Measurements from ENCODE around the gene MAN2A1.

Gene MAN2A1

GRCh38 chr5:109691996-109692395 lies 2.3 kb downstream of the MAN2A1 start:
- no peak overlapping the region for H2AFZ ChIP-seq (ENCODE audit: low read length)
- H3K27ac ChIP-seq (ENCODE audit: low read length): peak overlapping the region; percentile 88
- H3K4me1 ChIP-seq (ENCODE audit: low read length): peaks cover 15% of the 10 kb centered on the region
- H3K79me2 ChIP-seq (ENCODE audit: low read length): peaks cover 73% of the 10 kb centered on the region
- H3K9me3 ChIP-seq (replicated peaks; ENCODE audit: insufficient read depth, low read length): no peaks in the 10 kb centered on the region
- peak overlapping the region; percentile 94 for H3K4me3 ChIP-seq (ENCODE audit: low read length)
- peak overlapping the region; percentile 71 for H3K4me2 ChIP-seq (ENCODE audit: low read depth, low read length)
- H3K36me3 ChIP-seq (replicated peaks; ENCODE audit: insufficient read depth, low read length): 0 out of 2 replicates have a peak, but pooled peaks cover 4% of the 10 kb centered on the region
- H3K9me2 ChIP-seq (replicated peaks; ENCODE audit: insufficient read depth, low read length): no peaks in the 10 kb centered on the region
- no peaks in the 10 kb centered on the region for H3K27me3 ChIP-seq (replicated peaks; ENCODE audit: insufficient read depth, low read length)
- no peaks in the 10 kb centered on the region for H4K20me1 ChIP-seq (ENCODE audit: insufficient read depth, low read length)
- peak overlapping the region; percentile 93 for H3K9ac ChIP-seq (ENCODE audit: low read length)
- DNase-seq: peak; percentile 41
- no peak for TF ChIP-seq EZH2phosphoT487 (IDR thresholded peaks at IDR 0.05; ENCODE audit: low read length)
- peaks cover 74% of the 10 kb centered on the region for H3F3A ChIP-seq (ENCODE audit: insufficient read depth, low read length)

GRCh38 chr5:109692852-109693251 lies 3.1 kb downstream of the MAN2A1 start:
- DNase-seq: peak; percentile 85
- peak overlapping the region; percentile 94 for H3K4me3 ChIP-seq (ENCODE audit: low read length)
- TF ChIP-seq CTCF (IDR thresholded peaks at IDR 0.05; ENCODE audit: low read length) (no peak), EZH2phosphoT487 (IDR thresholded peaks at IDR 0.05; ENCODE audit: low read length) (no peak), EZH2 (optimal IDR thresholded peaks at IDR 0.05; ENCODE audit: low read depth, low read length) (no peak)

GRCh38 chr5:109693535-109694400 lies 4.0 kb downstream of the MAN2A1 start:
- peak overlapping the region; percentile 94 for H3K4me3 ChIP-seq (ENCODE audit: low read length)
- peaks cover 91% of the 10 kb centered on the region for H3K79me2 ChIP-seq (ENCODE audit: low read length)
- DNase-seq: no peak
- H3K9me2 ChIP-seq (replicated peaks; ENCODE audit: insufficient read depth, low read length): no peaks in the 10 kb centered on the region
- peak overlapping the region; percentile 95 for H3K4me2 ChIP-seq (ENCODE audit: low read depth, low read length)
- H3K36me3 ChIP-seq (replicated peaks; ENCODE audit: insufficient read depth, low read length): peaks cover 4% of the 10 kb centered on the region; the same call in 1 of the 2 replicates
- H4K20me1 ChIP-seq (ENCODE audit: insufficient read depth, low read length): no peaks in the 10 kb centered on the region
- TF ChIP-seq EZH2 (optimal IDR thresholded peaks at IDR 0.05; ENCODE audit: low read depth, low read length) (no peak), EZH2phosphoT487 (IDR thresholded peaks at IDR 0.05; ENCODE audit: low read length) (no peak), CTCF (IDR thresholded peaks at IDR 0.05; ENCODE audit: low read length) (no peak)
- H3K27me3 ChIP-seq (replicated peaks; ENCODE audit: insufficient read depth, low read length): no peaks in the 10 kb centered on the region
- peak overlapping the region; percentile 73 for H3K9ac ChIP-seq (ENCODE audit: low read length)
- peak overlapping the region; percentile 92; the same call in 1 of the 2 replicates for H3K27ac ChIP-seq (ENCODE audit: low read length)
- peaks cover 25% of the 10 kb centered on the region for H3K4me1 ChIP-seq (ENCODE audit: low read length)
- H3F3A ChIP-seq (ENCODE audit: insufficient read depth, low read length): peaks cover 82% of the 10 kb centered on the region
- H2AFZ ChIP-seq (ENCODE audit: low read length): no peak overlapping the region
- H3K9me3 ChIP-seq (replicated peaks; ENCODE audit: insufficient read depth, low read length): no peaks in the 10 kb centered on the region

More at GRCh38 chr5:109692852-109693251, 3.1 kb downstream of the MAN2A1 start:
- peak overlapping the region; percentile 95 for H3K4me2 ChIP-seq (ENCODE audit: low read depth, low read length)
- no peaks in the 10 kb centered on the region for H4K20me1 ChIP-seq (ENCODE audit: insufficient read depth, low read length)
- H3K9me3 ChIP-seq (replicated peaks; ENCODE audit: insufficient read depth, low read length): no peaks in the 10 kb centered on the region
- no peak overlapping the region for H2AFZ ChIP-seq (ENCODE audit: low read length)
- H3K9ac ChIP-seq (ENCODE audit: low read length): peak overlapping the region; percentile 73
- peak overlapping the region; percentile 92; the same call in 1 of the 2 replicates for H3K27ac ChIP-seq (ENCODE audit: low read length)
- peaks cover 82% of the 10 kb centered on the region for H3K79me2 ChIP-seq (ENCODE audit: low read length)
- H3K4me1 ChIP-seq (ENCODE audit: low read length): peaks cover 16% of the 10 kb centered on the region
- peaks cover 82% of the 10 kb centered on the region for H3F3A ChIP-seq (ENCODE audit: insufficient read depth, low read length)
- no peaks in the 10 kb centered on the region for H3K9me2 ChIP-seq (replicated peaks; ENCODE audit: insufficient read depth, low read length)
- H3K36me3 ChIP-seq (replicated peaks; ENCODE audit: insufficient read depth, low read length): 0 out of 2 replicates have a peak, but pooled peaks cover 4% of the 10 kb centered on the region
- no peaks in the 10 kb centered on the region for H3K27me3 ChIP-seq (replicated peaks; ENCODE audit: insufficient read depth, low read length)

Data from MM.1S (cell line).